K562 (cell line): ENCODE measurements around the gene SMARCA4. TPM values are rescaled to one million over a fixed set of nuclear protein-coding genes. Genes with fewer than 3 reads are reported as not detected.
"Not testable (repeated sequence)": the region's sequence is repeated elsewhere in the genome, so short reads cannot be mapped to it uniquely, and the experiment has no call there.

Experiments used
- ATAC-seq: fragments of 200-7000 bp; cut with Tn5 transposase; 3 replicates; pipeline ENCODE4 v1.9.1; 2020; ENCODE audit warnings: moderate library complexity
- BruUV-seq: library from RNA; stranded (reverse); fragments of 400-500 nt; replicated peaks from 2 replicates; lab custom pipeline; 2021; lab: Mats Ljungman, UMichigan
- CTCF ChIA-PET: fragments of 300-600 bp; formaldehyde crosslinking; extraction: SDS; loops from one replicate; lab custom pipeline; 2021; ENCODE audit warnings: low intra/inter-chr PET ratio; lab: Yijun Ruan, JAX
- POLR2A ChIA-PET: fragments of 300-600, 350-650 bp; sonication (Branson Sonifier 250); formaldehyde crosslinking; extraction: SDS; loops from one replicate; lab custom pipeline; 2021; ENCODE audit warnings: antibody characterized with exemption, inconsistent platforms; lab: Yijun Ruan, JAX
- DNase-seq, 4 experiments: peaks; one replicate each; pipeline versions ENCODE4 v3.0.0 to v3.0.0-alpha.2; 2011 to 2018; ENCODE audit warnings: low spot score in 3 of 4, mixed read lengths in 3 of 4; ENCODE audit errors: extremely low read depth in 1 of 4
- FAIRE-seq: peaks from 2 replicates; lab custom pipeline; 2011; peaks lifted over from hg19 to GRCh38; lab: Jason Lieb, UNC
- H2AFZ ChIP-seq: 2 replicates; pipeline ENCODE4 v1.6.0; 2011; ENCODE audit warnings: low read depth, low read length, control low read depth, inconsistent platforms
- H3K27ac ChIP-seq: fragments of 200-600 bp; 3 replicates; pipeline ENCODE4 v1.8.0; 2011; ENCODE audit warnings: low read depth, mild to moderate bottlenecking, control low read depth, inconsistent platforms, low read length, moderate library complexity, mixed read lengths; ENCODE audit errors: extremely low read depth
- H3K27me3 ChIP-seq, 2 experiments: fragments of 300-600 bp in 1 of 2; 2 replicates in 1 of 2; 3 replicates in 1 of 2; pipeline versions ENCODE4 v1.6.0 to v1.8.0; 2011; ENCODE audit warnings: inconsistent platforms in 2 of 2, low read length in 2 of 2, mild to moderate bottlenecking in 1 of 2, mixed read lengths in 1 of 2, moderate library complexity in 1 of 2; ENCODE audit not compliant: control insufficient read depth in 2 of 2, insufficient read depth in 2 of 2
- H3K36me3 ChIP-seq: fragments of 300-600 bp; 3 replicates; pipeline ENCODE4 v1.8.0; 2011; ENCODE audit warnings: mild to moderate bottlenecking, low read length, inconsistent platforms; ENCODE audit not compliant: control insufficient read depth, insufficient read depth
- H3K4me1 ChIP-seq, 2 experiments: fragments of 200-600 bp in 1 of 2; replicated peaks in 1 of 2; 2 replicates in 1 of 2; 3 replicates in 1 of 2; pipeline versions ENCODE4 v1.5.1 to v1.8.0; 2011; ENCODE audit warnings: inconsistent platforms in 2 of 2, low read length in 2 of 2, mild to moderate bottlenecking in 1 of 2, mixed read lengths in 1 of 2, moderate library complexity in 1 of 2; ENCODE audit not compliant: control insufficient read depth in 2 of 2, insufficient read depth in 2 of 2
- H3K4me2 ChIP-seq: 2 replicates; pipeline ENCODE4 v1.6.1; 2011; ENCODE audit warnings: low read length, control low read depth, inconsistent platforms, mixed read lengths; ENCODE audit not compliant: insufficient read depth
- H3K4me3 ChIP-seq: fragments of 200-600 bp; sonication (generic), shearing (Covaris generic); 2 replicates; pipeline ENCODE4 v1.5.1; 2016; ENCODE audit warnings: control low read depth, inconsistent platforms
- H3K79me2 ChIP-seq: fragments of 200-600 bp; 3 replicates; pipeline ENCODE4 v1.8.0; 2011; ENCODE audit warnings: low read length, inconsistent platforms; ENCODE audit not compliant: control insufficient read depth, insufficient read depth
- H3K9ac ChIP-seq, 2 experiments: 2 replicates each; pipeline versions ENCODE4 v1.6.0 to v1.6.1; 2011; ENCODE audit warnings: low read depth in 2 of 2, low read length in 2 of 2, control low read depth in 1 of 2, inconsistent platforms in 1 of 2, mild to moderate bottlenecking in 1 of 2, mixed read lengths in 1 of 2; ENCODE audit not compliant: insufficient read depth in 1 of 2
- H3K9me1 ChIP-seq: one replicate; pipeline ENCODE4 v1.6.0; 2011; ENCODE audit warnings: inconsistent platforms, mild to moderate bottlenecking, low read length, moderate library complexity; ENCODE audit not compliant: control insufficient read depth, insufficient read depth
- H3K9me3 ChIP-seq: replicated peaks from 2 replicates; pipeline ENCODE4 v1.5.1; 2011; ENCODE audit warnings: low read depth, low read length, inconsistent platforms; ENCODE audit not compliant: control insufficient read depth, insufficient read depth
- H4K20me1 ChIP-seq: replicated peaks from 2 replicates; pipeline ENCODE4 v1.6.1; 2011; ENCODE audit warnings: low read length, inconsistent platforms, mixed read lengths; ENCODE audit not compliant: control insufficient read depth, insufficient read depth
- ARID1B ChIP-seq: fragments of 450-650 bp; IDR thresholded peaks from 2 replicates; pipeline ENCODE4 v1.6.1; 2016; ENCODE audit warnings: antibody characterized with exemption, mild to moderate bottlenecking, inconsistent platforms
- BACH1 ChIP-seq: fragments of 200-800 bp; sonication (Bioruptor generic); IDR thresholded peaks from 2 replicates; pipeline ENCODE4 v1.6.1; 2016; ENCODE audit warnings: missing genetic modification characterization, missing compliant biosample characterization
- BRCA1 ChIP-seq, 2 experiments: fragments of 450-650 bp in 1 of 2; sonication (generic) in 1 of 2; formaldehyde crosslinking in 1 of 2; IDR thresholded peaks; 2 replicates each; pipeline versions ENCODE4 v1.5.0 to v1.6.1; 2017 to 2020; ENCODE audit warnings: mild to moderate bottlenecking in 1 of 2, missing genetic modification reagents in 1 of 2
- CEBPB ChIP-seq: fragments of 450-650 bp; IDR thresholded peaks from 2 replicates; pipeline ENCODE4 v1.6.1; 2016; ENCODE audit warnings: missing genetic modification characterization, missing compliant biosample characterization
- COPS2 ChIP-seq: fragments of 450-650 bp; conservative IDR thresholded peaks from 2 replicates; pipeline ENCODE4 v1.6.1; 2016; ENCODE audit warnings: mild to moderate bottlenecking, moderate library complexity
- CTBP1 ChIP-seq: fragments of 450-650 bp; IDR thresholded peaks from 2 replicates; pipeline ENCODE4 v1.6.1; 2016; ENCODE audit warnings: borderline replicate concordance
- EHMT2 ChIP-seq: fragments of 450-650 bp; IDR thresholded peaks from 2 replicates; pipeline ENCODE4 v1.6.1; 2018; ENCODE audit warnings: antibody characterized with exemption
- EP300 ChIP-seq: IDR thresholded peaks from 2 replicates; pipeline ENCODE4 v1.6.1; 2012; ENCODE audit warnings: low read length, improper control_type of control experiment
- EP400 ChIP-seq: fragments of 450-650 bp; IDR thresholded peaks from 2 replicates; pipeline ENCODE4 v1.6.1; 2017; ENCODE audit warnings: antibody characterized with exemption, mild to moderate bottlenecking, moderate library complexity
- KAT2B ChIP-seq: IDR thresholded peaks from one replicate; pipeline ENCODE4 v1.6.1; 2012; ENCODE audit warnings: low read depth, mild to moderate bottlenecking, control low read depth, inconsistent platforms, low read length, moderate library complexity
- TCF3 ChIP-seq: sonication (generic); formaldehyde crosslinking; IDR thresholded peaks from 2 replicates; pipeline ENCODE4 v1.4.0; 2020; ENCODE audit warnings: mild to moderate bottlenecking, missing genetic modification reagents
- THRAP3 ChIP-seq: fragments of 450-650 bp; IDR thresholded peaks from 2 replicates; pipeline ENCODE4 v1.6.1; 2016; ENCODE audit warnings: mild to moderate bottlenecking, inconsistent platforms, borderline replicate concordance
- ZNF316 ChIP-seq: fragments of 450-650 bp; IDR thresholded peaks from 2 replicates; pipeline ENCODE4 v1.6.1; 2016
- ZNF586 ChIP-seq: fragments of 450-650 bp; formaldehyde crosslinking; conservative IDR thresholded peaks from 2 replicates; pipeline ENCODE4 v1.4.0; 2020; ENCODE audit warnings: mild to moderate bottlenecking, moderate library complexity
- whole genome bisulfite sequencing: fragments of 100-300 bp; shearing (Covaris generic); methylation state at CpG from one replicate; pipeline ENCODE4 v1.1.6; 2016; ENCODE audit warnings: low coverage, mixed read lengths; ENCODE audit not compliant: insufficient coverage; ENCODE audit errors: missing lambda C conversion rate; 5-methylcytosine and 5-hydroxymethylcytosine counted together
- in situ Hi-C: fragments of 300-500 bp; cut with MboI; formaldehyde crosslinking; loops from 4 replicates; pipeline ENCODE4 v1.15.0; 2018; ENCODE audit warnings: inconsistent platforms, mixed read lengths
- intact Hi-C: fragments of 100-400 bp; cut with micrococcal nuclease; formaldehyde crosslinking; loops from 2 replicates; pipeline ENCODE4 v1.14.2; 2022
- polyA plus RNA-seq, 8 experiments: library from polyadenylated mRNA; depleted of rRNA in 4 of 8; stranded (reverse) in 5 of 8; unstranded in 3 of 8; fragments of >200 nt; fragmentation: Nextera tagmentation in 2 of 8; fragmentation: Illumina TruSeq in 1 of 8; extraction: Ambion mirVana in 2 of 8; extraction: Trizol in 1 of 8; gene quantifications; 2 replicates each; pipeline versions ENCODE4 v1.2.1 to v1.2.3, GENCODE V29; 2011 to 2014; ENCODE audit warnings: inconsistent platforms in 1 of 8, missing spikeins in 1 of 8
- total RNA-seq, 7 experiments: library from RNA; depleted of rRNA in 6 of 7; stranded (reverse); fragments of >200 nt in 6 of 7; fragmentation: Illumina TruSeq in 2 of 7; extraction: Trizol in 2 of 7; gene quantifications; 2 replicates each; pipeline versions ENCODE4 v1.2.1 to v1.2.3, GENCODE V29; 2011 to 2021; ENCODE audit warnings: low replicate concordance in 1 of 7
- TF ChIP-seq, protein P1 (sequence below): fragments of 250-450 bp; sonication (Bioruptor Pico); IDR thresholded peaks from 2 replicates; pipeline ENCODE4 v1.4.0; 2020; ENCODE audit warnings: mild to moderate bottlenecking

SMARCA4 gene
- total and polyA plus RNA-seq, 9 of the 15 experiments (the other 6 are each of a cell fraction or from before 2014, with no cell fraction given), result 19.3 to 207 (median 52.1) TPM

DNA sequence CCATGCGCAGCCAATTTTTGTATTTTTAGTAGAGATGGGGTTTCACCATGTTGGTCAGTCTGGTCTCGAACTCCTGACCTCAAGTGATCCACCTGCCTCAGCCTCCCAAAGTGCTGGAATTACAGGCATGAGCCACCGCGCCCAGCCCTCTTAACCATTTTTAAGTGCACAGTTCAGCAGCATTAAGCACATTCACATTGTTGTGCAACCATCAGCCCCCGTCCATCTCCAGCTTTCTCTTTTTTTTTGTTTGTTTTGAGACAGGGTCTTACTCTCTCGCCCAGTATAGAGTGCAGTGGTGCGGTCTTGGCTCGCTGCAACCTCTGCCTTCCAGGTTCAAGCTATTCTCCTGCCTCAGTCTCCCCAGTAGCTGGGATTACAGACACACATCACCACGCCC, 116.0 kb downstream of the SMARCA4 start:
- CTCF ChIA-PET, H3K4me3 ChIP-seq, intact Hi-C loops, H3K27me3 ChIP-seq, H3K79me2 ChIP-seq, H4K20me1 ChIP-seq, H3K9me1 ChIP-seq, POLR2A ChIA-PET, H3K4me2 ChIP-seq, ATAC-seq, BruUV-seq, H3K9me3 ChIP-seq, H3K36me3 ChIP-seq, in situ Hi-C loops: not testable (repeated sequence)
- WGBS, result 81% methylated on average over 9 of the region's 9 CpGs
- H3K4me1 ChIP-seq, result peaks cover 6 to 10% of the 10 kb centered on the region in 2 experiments; a peak in 3 of 5 replicates
- 0 out of 2 replicates have a peak, but pooled peaks have one; percentile 24 for TF ChIP-seq CEBPB (tag)
- TF ChIP-seq, all 486 proteins: peak for 1; not testable (repeated sequence) for 485
- H2AFZ ChIP-seq, H3K27ac ChIP-seq, DNase-seq, H3K9ac ChIP-seq, FAIRE-seq: not testable (repeated sequence)

DNA sequence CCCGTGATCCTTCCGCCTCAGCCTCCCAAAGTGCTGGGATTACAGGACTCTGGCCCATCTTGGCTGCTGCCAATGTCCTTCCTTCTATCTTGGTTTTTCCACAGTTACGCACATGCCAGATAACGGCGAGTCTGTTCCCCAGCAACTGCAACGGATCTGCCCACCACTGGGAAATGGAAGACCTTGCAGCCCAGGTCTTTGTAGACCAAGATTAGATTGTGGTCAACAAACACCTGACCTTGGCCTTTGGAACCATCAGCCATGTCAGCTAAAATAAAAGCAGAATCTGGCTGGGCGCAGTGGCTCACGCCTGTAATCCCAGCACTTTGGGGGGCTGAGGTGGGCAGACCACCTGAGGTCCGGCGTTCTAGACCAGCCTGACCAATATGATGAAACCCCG, 118.1 kb downstream of the SMARCA4 start:
- in situ Hi-C loops (no loop called here), intact Hi-C loops (no loop called here)
- H3K9me1 ChIP-seq, result no peaks in the 10 kb centered on the region
- peak overlapping the region in 1 of 2 experiments; percentile 58; a peak in 1 of 4 replicates for H3K9ac ChIP-seq
- H3K36me3 ChIP-seq, result no peaks in the 10 kb centered on the region
- DNase-seq (no peak), ATAC-seq (peak; percentile 35; the same call in 2 of the 3 replicates), FAIRE-seq (no peak)
- CTCF ChIA-PET, result no interaction called here
- H3K4me2 ChIP-seq, result no peak overlapping the region
- H3K27me3 ChIP-seq, result no peaks in the 10 kb centered on the region
- H3K4me1 ChIP-seq, result peaks cover 6 to 10% of the 10 kb centered on the region in 2 experiments; a peak in 3 of 5 replicates
- H3K27ac ChIP-seq, result no peak overlapping the region
- 45% methylated on average over 11 of the region's 11 CpGs for WGBS
- BruUV-seq, result no TSS peak
- H3K4me3 ChIP-seq, result no peak overlapping the region
- POLR2A ChIA-PET, result interaction anchor here (1.7 kb wide), 1 partner anchor 15 kb away, joined by 4 read pairs; no protein-coding TSS in a partner anchor
- H2AFZ ChIP-seq, result no peak overlapping the region
- no peaks in the 10 kb centered on the region for H4K20me1 ChIP-seq
- H3K79me2 ChIP-seq, result no peaks in the 10 kb centered on the region
- no peaks in the 10 kb centered on the region for H3K9me3 ChIP-seq
- TF ChIP-seq ZNF586 (CRISPR knock-in tag), result no peak
- TF ChIP-seq, protein P1, sequence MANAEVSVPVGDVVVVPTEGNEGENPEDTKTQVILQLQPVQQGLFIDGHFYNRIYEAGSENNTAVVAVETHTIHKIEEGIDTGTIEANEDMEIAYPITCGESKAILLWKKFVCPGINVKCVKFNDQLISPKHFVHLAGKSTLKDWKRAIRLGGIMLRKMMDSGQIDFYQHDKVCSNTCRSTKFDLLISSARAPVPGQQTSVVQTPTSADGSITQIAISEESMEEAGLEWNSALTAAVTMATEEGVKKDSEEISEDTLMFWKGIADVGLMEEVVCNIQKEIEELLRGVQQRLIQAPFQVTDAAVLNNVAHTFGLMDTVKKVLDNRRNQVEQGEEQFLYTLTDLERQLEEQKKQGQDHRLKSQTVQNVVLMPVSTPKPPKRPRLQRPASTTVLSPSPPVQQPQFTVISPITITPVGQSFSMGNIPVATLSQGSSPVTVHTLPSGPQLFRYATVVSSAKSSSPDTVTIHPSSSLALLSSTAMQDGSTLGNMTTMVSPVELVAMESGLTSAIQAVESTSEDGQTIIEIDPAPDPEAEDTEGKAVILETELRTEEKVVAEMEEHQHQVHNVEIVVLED, result no peak
- 0 out of 2 replicates have a peak, but pooled peaks have one; percentile 21 for TF ChIP-seq EP300
- 0 out of 2 replicates have a peak, but pooled peaks have one; percentile 19 for TF ChIP-seq EHMT2
- 0 out of 2 replicates have a peak, but pooled peaks have one; percentile 16 for TF ChIP-seq ARID1B
- no peak for TF ChIP-seq KAT2B
- TF ChIP-seq TCF3 (CRISPR knock-in tag), result peak; percentile 11; the same call in 1 of the 2 replicates
- no peak for TF ChIP-seq EP400
- TF ChIP-seq COPS2, result no peak
- no peak for TF ChIP-seq THRAP3
- no peak for TF ChIP-seq BACH1 (tag)
- TF ChIP-seq CTBP1, result peak; percentile 21; the same call in 1 of the 2 replicates
- no peak for TF ChIP-seq BRCA1 (IDR thresholded peaks at IDR 0.05)
- TF ChIP-seq BRCA1 (CRISPR knock-in tag; IDR thresholded peaks at IDR 0.05), result no peak
- peak; percentile 6; the same call in 1 of the 2 replicates for TF ChIP-seq ZNF316
